Astrocyte (in vitro differentiated cells and primary cell): ENCODE data around the gene HPF1. TPM values are rescaled to one million over a fixed set of nuclear protein-coding genes. Genes with fewer than 3 reads are reported as not detected.

Source experiments
- DNase-seq: peaks from one replicate; pipeline ENCODE4 v3.0.0-alpha.2; 2010; ENCODE audit warnings: low read depth
- FAIRE-seq: peaks from 2 replicates; lab custom pipeline; 2011; peaks lifted over from hg19 to GRCh38; lab: Jason Lieb, UNC
- H2AFZ ChIP-seq: 2 replicates; pipeline ENCODE4 v1.6.0; 2012; ENCODE audit warnings: low read depth, low read length, inconsistent platforms
- H3K27ac ChIP-seq: 2 replicates; pipeline ENCODE4 v1.5.1; 2011; ENCODE audit warnings: low read depth, low read length, inconsistent platforms
- H3K27me3 ChIP-seq: 2 replicates; pipeline ENCODE4 v1.6.0; 2011; ENCODE audit warnings: low read length, inconsistent platforms; ENCODE audit not compliant: insufficient read depth
- H3K36me3 ChIP-seq: 2 replicates; pipeline ENCODE4 v1.5.1; 2011; ENCODE audit warnings: low read length, inconsistent platforms; ENCODE audit not compliant: insufficient read depth
- H3K4me1 ChIP-seq: 2 replicates; pipeline ENCODE4 v1.5.1; 2011; ENCODE audit warnings: low read length, inconsistent platforms; ENCODE audit not compliant: insufficient read depth
- H3K4me2 ChIP-seq: 2 replicates; pipeline ENCODE4 v1.6.0; 2012; ENCODE audit warnings: low read length, inconsistent platforms
- H3K4me3 ChIP-seq: 2 replicates; pipeline ENCODE4 v1.5.1; 2011; ENCODE audit warnings: low read depth, mild to moderate bottlenecking, low read length, inconsistent platforms; ENCODE audit not compliant: insufficient read depth
- H3K79me2 ChIP-seq: 2 replicates; pipeline ENCODE4 v1.6.0; 2012; ENCODE audit warnings: mild to moderate bottlenecking, low read length, inconsistent platforms; ENCODE audit not compliant: insufficient read depth
- H3K9ac ChIP-seq: 2 replicates; pipeline ENCODE4 v1.6.0; 2012; ENCODE audit warnings: mild to moderate bottlenecking, low read length, inconsistent platforms
- H3K9me3 ChIP-seq: 2 replicates; pipeline ENCODE4 v1.5.1; 2012; ENCODE audit warnings: low read depth, mild to moderate bottlenecking, low read length, inconsistent platforms; ENCODE audit not compliant: insufficient read depth
- H4K20me1 ChIP-seq: 2 replicates; pipeline ENCODE4 v1.6.0; 2012; ENCODE audit warnings: low read length, inconsistent platforms; ENCODE audit not compliant: insufficient read depth
- H3K27ac Mint-ChIP-seq: one replicate; pipeline ENCODE4 v1.8.0; 2021; ENCODE audit warnings: mild to moderate bottlenecking, mixed read lengths; ENCODE audit not compliant: unreplicated experiment
- H3K27me3 Mint-ChIP-seq: one replicate; pipeline ENCODE4 v1.8.0; 2021; ENCODE audit warnings: low read depth, mixed read lengths; ENCODE audit not compliant: unreplicated experiment
- H3K36me3 Mint-ChIP-seq: one replicate; pipeline ENCODE4 v1.8.0; 2021; ENCODE audit warnings: low read depth, mixed read lengths; ENCODE audit not compliant: unreplicated experiment
- H3K4me1 Mint-ChIP-seq: one replicate; pipeline ENCODE4 v1.8.0; 2021; ENCODE audit warnings: low read depth, mixed read lengths; ENCODE audit not compliant: unreplicated experiment
- H3K4me3 Mint-ChIP-seq: one replicate; pipeline ENCODE4 v1.8.0; 2021; ENCODE audit warnings: mild to moderate bottlenecking, moderate library complexity, mixed read lengths; ENCODE audit not compliant: unreplicated experiment
- H3K9me3 Mint-ChIP-seq: one replicate; pipeline ENCODE4 v1.8.0; 2021; ENCODE audit warnings: mild to moderate bottlenecking, mixed read lengths; ENCODE audit not compliant: unreplicated experiment
- EZH2 ChIP-seq: IDR thresholded peaks from 2 replicates; pipeline ENCODE4 v1.6.1; 2012; ENCODE audit warnings: mild to moderate bottlenecking, low read length, inconsistent platforms; ENCODE audit not compliant: insufficient read depth
- total RNA-seq: library from RNA; stranded (reverse); gene quantifications from 2 replicates; pipeline ENCODE4 v1.2.1, GENCODE V29; 2021
- TF ChIP-seq, protein P1 (sequence below): IDR thresholded peaks from 2 replicates; pipeline ENCODE4 v1.5.1; 2011; ENCODE audit warnings: low read depth, mild to moderate bottlenecking, inconsistent platforms, low read length, moderate library complexity; ENCODE audit not compliant: insufficient read depth

HPF1 gene
- total RNA-seq, 1 donor from 2014 or later, result 19.7 TPM

DNA sequence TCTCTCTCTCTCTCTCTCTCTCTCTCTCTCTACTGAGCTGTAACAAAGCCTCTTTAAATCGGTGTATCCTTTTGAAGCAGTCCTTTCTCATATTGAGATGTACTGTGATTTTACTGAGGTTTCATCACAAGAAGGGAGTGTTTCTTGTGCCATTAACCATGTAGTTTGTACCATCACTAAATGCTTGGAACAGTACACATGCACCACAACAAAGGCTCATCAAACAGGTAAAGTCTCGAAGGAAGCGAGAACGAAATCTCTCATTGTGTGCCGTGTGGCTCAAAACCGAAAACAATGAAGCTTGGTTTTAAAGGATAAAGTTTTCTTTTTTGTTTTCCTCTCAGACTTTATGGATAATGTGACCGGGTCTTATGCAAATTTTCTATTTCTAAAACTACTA lies 37.2 kb downstream of the HPF1 start:
- Histone ChIP-seq H3K27ac (no peak overlapping the region), H3K9me3 (no peaks in the 10 kb centered on the region), H3K79me2 (no peaks in the 10 kb centered on the region), H3K4me2 (no peak overlapping the region), H2AFZ (no peak overlapping the region), H4K20me1 (no peaks in the 10 kb centered on the region), H3K9ac (no peak overlapping the region), H3K4me1 (peaks cover 17% of the 10 kb centered on the region), H3K27me3 (no peaks in the 10 kb centered on the region), H3K36me3 (no peaks in the 10 kb centered on the region), H3K4me3 (no peak overlapping the region)
- Mint-ChIP-seq H3K4me3 (no peak overlapping the region), H3K4me1 (no peaks in the 10 kb centered on the region), H3K27me3 (no peaks in the 10 kb centered on the region), H3K27ac (no peak overlapping the region), H3K9me3 (no peaks in the 10 kb centered on the region), H3K36me3 (no peaks in the 10 kb centered on the region)
- DNase-seq, result no peak
- TF ChIP-seq EZH2, result no peak
- TF ChIP-seq, protein P1, sequence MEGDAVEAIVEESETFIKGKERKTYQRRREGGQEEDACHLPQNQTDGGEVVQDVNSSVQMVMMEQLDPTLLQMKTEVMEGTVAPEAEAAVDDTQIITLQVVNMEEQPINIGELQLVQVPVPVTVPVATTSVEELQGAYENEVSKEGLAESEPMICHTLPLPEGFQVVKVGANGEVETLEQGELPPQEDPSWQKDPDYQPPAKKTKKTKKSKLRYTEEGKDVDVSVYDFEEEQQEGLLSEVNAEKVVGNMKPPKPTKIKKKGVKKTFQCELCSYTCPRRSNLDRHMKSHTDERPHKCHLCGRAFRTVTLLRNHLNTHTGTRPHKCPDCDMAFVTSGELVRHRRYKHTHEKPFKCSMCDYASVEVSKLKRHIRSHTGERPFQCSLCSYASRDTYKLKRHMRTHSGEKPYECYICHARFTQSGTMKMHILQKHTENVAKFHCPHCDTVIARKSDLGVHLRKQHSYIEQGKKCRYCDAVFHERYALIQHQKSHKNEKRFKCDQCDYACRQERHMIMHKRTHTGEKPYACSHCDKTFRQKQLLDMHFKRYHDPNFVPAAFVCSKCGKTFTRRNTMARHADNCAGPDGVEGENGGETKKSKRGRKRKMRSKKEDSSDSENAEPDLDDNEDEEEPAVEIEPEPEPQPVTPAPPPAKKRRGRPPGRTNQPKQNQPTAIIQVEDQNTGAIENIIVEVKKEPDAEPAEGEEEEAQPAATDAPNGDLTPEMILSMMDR, result no peak
- FAIRE-seq, result no peak

DNA sequence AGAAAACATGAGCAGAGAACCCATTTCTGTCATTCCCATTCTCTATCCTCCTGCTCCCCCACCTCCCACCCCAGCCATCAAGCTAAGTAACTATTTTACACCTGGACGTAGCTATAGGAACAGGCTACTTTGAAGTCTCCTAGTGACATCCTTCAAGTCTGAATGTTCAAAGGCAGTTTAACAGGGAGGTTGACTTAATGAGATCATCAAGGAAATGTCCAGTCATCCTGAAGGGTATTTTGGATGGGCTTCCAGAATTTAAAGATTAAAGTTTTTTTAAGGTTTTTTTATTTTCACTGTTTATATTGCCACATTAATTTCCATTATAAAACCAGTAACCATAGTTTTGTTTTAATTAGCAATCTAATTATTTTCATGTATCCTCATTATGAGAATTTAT lies 41.1 kb downstream of the HPF1 start:
- H3K9ac ChIP-seq, result no peak overlapping the region

DNA sequence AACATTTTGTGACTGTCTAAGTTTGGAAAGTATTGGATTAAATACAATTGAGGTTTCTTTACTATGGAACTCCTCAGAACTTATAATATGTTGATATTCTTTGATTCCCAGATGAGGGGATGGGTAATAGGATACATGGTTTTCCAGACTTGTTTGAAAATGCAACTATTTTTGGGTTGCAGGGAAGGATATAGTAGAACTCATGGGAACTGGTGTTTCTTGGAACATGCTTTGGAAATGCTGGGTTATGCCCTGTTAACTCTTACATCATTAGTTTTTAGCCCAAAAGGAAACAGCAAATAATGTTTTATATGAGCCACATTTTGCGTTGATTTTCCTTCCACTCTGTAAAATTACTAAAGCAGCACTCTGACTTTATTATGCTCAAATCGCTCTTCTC lies 41.9 kb downstream of the HPF1 start:
- no peak overlapping the region for H3K4me3 ChIP-seq
- DNase-seq, result no peak

More for the DNA sequence above, 41.1 kb downstream of the HPF1 start:
- no peak overlapping the region for H3K4me3 Mint-ChIP-seq
- FAIRE-seq, result no peak
- H3K4me1 Mint-ChIP-seq, result no peaks in the 10 kb centered on the region
- TF ChIP-seq EZH2, result no peak
- TF ChIP-seq, protein P1, result no peak
- Histone ChIP-seq H3K4me1 (peaks cover 7% of the 10 kb centered on the region), H2AFZ (no peak overlapping the region), H3K27ac (no peak overlapping the region), H3K9me3 (no peaks in the 10 kb centered on the region), H3K79me2 (no peaks in the 10 kb centered on the region), H4K20me1 (no peaks in the 10 kb centered on the region), H3K27me3 (no peaks in the 10 kb centered on the region), H3K4me2 (no peak overlapping the region), H3K4me3 (no peak overlapping the region), H3K36me3 (peaks cover 6% of the 10 kb centered on the region)
- no peaks in the 10 kb centered on the region for H3K27me3 Mint-ChIP-seq
- peaks cover 2% of the 10 kb centered on the region for H3K36me3 Mint-ChIP-seq
- H3K9me3 Mint-ChIP-seq, result no peaks in the 10 kb centered on the region
- no peak overlapping the region for H3K27ac Mint-ChIP-seq
- DNase-seq, result peak; percentile 46

More for the DNA sequence above, 41.9 kb downstream of the HPF1 start:
- no peak overlapping the region for H3K4me3 Mint-ChIP-seq
- Histone ChIP-seq H3K4me2 (no peak overlapping the region), H3K36me3 (peaks cover 6% of the 10 kb centered on the region), H3K9me3 (no peaks in the 10 kb centered on the region), H2AFZ (no peak overlapping the region), H4K20me1 (no peaks in the 10 kb centered on the region), H3K79me2 (no peaks in the 10 kb centered on the region), H3K4me1 (peaks cover 7% of the 10 kb centered on the region), H3K9ac (no peak overlapping the region), H3K27ac (no peak overlapping the region), H3K27me3 (no peaks in the 10 kb centered on the region)
- no peaks in the 10 kb centered on the region for H3K9me3 Mint-ChIP-seq
- H3K4me1 Mint-ChIP-seq, result no peaks in the 10 kb centered on the region
- H3K27ac Mint-ChIP-seq, result no peak overlapping the region
- FAIRE-seq, result no peak
- no peak for TF ChIP-seq EZH2
- TF ChIP-seq, protein P1, result no peak
- H3K27me3 Mint-ChIP-seq, result no peaks in the 10 kb centered on the region
- H3K36me3 Mint-ChIP-seq, result peaks cover 2% of the 10 kb centered on the region
